Epithelial cell of proximal tubule (primary cell): ENCODE data around the gene FHIT. TPM values are rescaled to one million over a fixed set of nuclear protein-coding genes. Genes with fewer than 3 reads are reported as not detected.

Experiments
- DNase-seq: peaks from one replicate; pipeline ENCODE4 v3.0.0-alpha.2; 2011; ENCODE audit warnings: low read depth
- H3K4me3 ChIP-seq: 2 replicates; pipeline ENCODE4 v1.5.1; 2011; ENCODE audit warnings: low read depth, mild to moderate bottlenecking, low read length
- CTCF ChIP-seq: conservative IDR thresholded peaks from 2 replicates; pipeline ENCODE4 v1.5.1; 2012; ENCODE audit warnings: low read depth, mild to moderate bottlenecking, low read length
- total RNA-seq: library from RNA; depleted of rRNA; stranded (reverse); fragments of >200 nt; gene quantifications from 2 replicates; pipeline ENCODE4 v1.2.3, GENCODE V29; 2015

The FHIT gene
- total RNA-seq, 1 donor from 2014 or later = 3.7 TPM

- no peak for TF ChIP-seq CTCF
- no peak overlapping the region for H3K4me3 ChIP-seq
- no peak for DNase-seq
Observed at GRCh38 chr3:60055765-60056164, 1195.5 kb downstream of the FHIT start.

- no peak overlapping the region for H3K4me3 ChIP-seq
- DNase-seq = no peak
- TF ChIP-seq CTCF = no peak
Observed at GRCh38 chr3:60053526-60054265, 1197.6 kb downstream of the FHIT start.

- no peak for TF ChIP-seq CTCF
- no peak overlapping the region for H3K4me3 ChIP-seq
Observed at GRCh38 chr3:60048447-60048848, 1202.8 kb downstream of the FHIT start.

GRCh38 chr3:60047426-60048200, 1203.6 kb downstream of the FHIT start:
- TF ChIP-seq CTCF = no peak
- no peak overlapping the region for H3K4me3 ChIP-seq
- no peak for DNase-seq

More at GRCh38 chr3:60048447-60048848, 1202.8 kb downstream of the FHIT start:
- no peak for DNase-seq

- no peak for DNase-seq
- no peak overlapping the region for H3K4me3 ChIP-seq
- TF ChIP-seq CTCF = no peak
Observed at GRCh38 chr3:60046210-60046609, 1205.0 kb downstream of the FHIT start.

- DNase-seq = no peak
- no peak overlapping the region for H3K4me3 ChIP-seq
- no peak for TF ChIP-seq CTCF
Observed at GRCh38 chr3:60045686-60046085, 1205.6 kb downstream of the FHIT start.

- DNase-seq = no peak
- no peak overlapping the region for H3K4me3 ChIP-seq
- no peak for TF ChIP-seq CTCF
Observed at GRCh38 chr3:60036803-60037202, 1214.4 kb downstream of the FHIT start.
